C1 segment of cervical spinal cord (tissue), 14 donors: ENCODE data around the gene RAB9A.

Source experiments
- DNase-seq, 14 donors: peaks; one replicate each; lab custom pipeline; 2025; lab: John Stamatoyannopoulos, UW

RAB9A gene

GRCh38 chrX:13747836-13748235 lies 58.9 kb downstream of the RAB9A start:
- no peak for DNase-seq

GRCh38 chrX:13748486-13748885 lies 59.6 kb downstream of the RAB9A start:
- DNase-seq = no peak

GRCh38 chrX:13750204-13750603 lies 61.3 kb downstream of the RAB9A start:
- DNase-seq = peak in 1 of 14 donors; percentile 16

GRCh38 chrX:13750812-13751211 lies 61.9 kb downstream of the RAB9A start:
- DNase-seq = no peak

- DNase-seq = no peak
Observed at GRCh38 chrX:13752141-13752540, 63.2 kb downstream of the RAB9A start.

GRCh38 chrX:13752646-13753045 lies 63.7 kb downstream of the RAB9A start:
- no peak for DNase-seq

- no peak for DNase-seq
Observed at GRCh38 chrX:13754765-13755164, 65.8 kb downstream of the RAB9A start.

- no peak for DNase-seq
Observed at GRCh38 chrX:13755254-13755653, 66.3 kb downstream of the RAB9A start.

- no peak for DNase-seq
Observed at GRCh38 chrX:13756381-13756780, 67.5 kb downstream of the RAB9A start.

GRCh38 chrX:13759152-13759718 lies 70.3 kb downstream of the RAB9A start:
- DNase-seq = no peak
